Gastrocnemius medialis (tissue), 4 donors: ENCODE measurements around the gene MYO18B.

ENCODE experiments used
- CTCF ChIP-seq, 5 experiments: fragments of 450-650 bp in 3 of 5; fragments of 200-600 bp in 2 of 5; sonication (generic) in 2 of 5; IDR thresholded peaks in 4 of 5; conservative IDR thresholded peaks in 1 of 5; 1 replicate in 4 of 5; 2 replicates in 1 of 5; pipeline ENCODE4 v1.5.1; 2016 to 2019; ENCODE audit warnings: antibody characterized with exemption in 5 of 5, mild to moderate bottlenecking in 3 of 5, moderate library complexity in 3 of 5
- POLR2A ChIP-seq, 2 donors: fragments of 450-650 bp; IDR thresholded peaks; one replicate each; pipeline ENCODE4 v1.6.1; 2017; ENCODE audit warnings: antibody characterized with exemption in 2 of 2, mild to moderate bottlenecking in 2 of 2, moderate library complexity in 2 of 2

- no peak for TF ChIP-seq CTCF (IDR thresholded peaks at IDR 0.05 in 4 of 5, conservative IDR thresholded peaks at IDR 0.05 in 1 of 5)
- no peak for TF ChIP-seq POLR2A (IDR thresholded peaks at IDR 0.05)
Observed at GRCh38 chr22:25929321-25929878, 187.4 kb downstream of the MYO18B start.
